Measurements from ENCODE around the gene PSMD2.
A peak's percentile ranks its signal among the peaks of the same experiment; 100 is the strongest.
"Not testable (repeated sequence)": the region's sequence is repeated elsewhere in the genome, so short reads cannot be mapped to it uniquely, and the experiment has no call there.

The PSMD2 gene

GRCh38 chr3:184261270-184261853 is 37.7 kb upstream of the PSMD2 start, which contains the start of gene CAMK2N2:
Gene CAMK2N2 (minus strand): TSS chr3:184261553. CDS start chr3:184261285, 268 bp downstream.
- Histone ChIP-seq H3K4me1 (ENCODE audit: control insufficient read depth, insufficient read depth, low read length) (peaks cover 6% of the 10 kb centered on the region), H3K9ac (ENCODE audit: low read depth, low read length) (0 out of 2 replicates have a peak within 1 kb of the TSS, but pooled peaks have one; percentile 26), H3K4me3 (ENCODE audit: low read depth, low read length) (peak within 1 kb of the TSS; percentile 73), H3K27me3 (ENCODE audit: control insufficient read depth, insufficient read depth, low read length) (peaks cover 53% of the 10 kb centered on the region), H3K27ac (ENCODE audit: low read depth, low read length) (peak within 1 kb of the TSS; percentile 69), H3K36me3 (ENCODE audit: control insufficient read depth, insufficient read depth, low read length) (0 out of 2 replicates have a peak, but pooled peaks cover 5% of the 10 kb centered on the region), H3K9me3 (ENCODE audit: control insufficient read depth, insufficient read depth, low read length) (no peaks in the 10 kb centered on the region)

DNA sequence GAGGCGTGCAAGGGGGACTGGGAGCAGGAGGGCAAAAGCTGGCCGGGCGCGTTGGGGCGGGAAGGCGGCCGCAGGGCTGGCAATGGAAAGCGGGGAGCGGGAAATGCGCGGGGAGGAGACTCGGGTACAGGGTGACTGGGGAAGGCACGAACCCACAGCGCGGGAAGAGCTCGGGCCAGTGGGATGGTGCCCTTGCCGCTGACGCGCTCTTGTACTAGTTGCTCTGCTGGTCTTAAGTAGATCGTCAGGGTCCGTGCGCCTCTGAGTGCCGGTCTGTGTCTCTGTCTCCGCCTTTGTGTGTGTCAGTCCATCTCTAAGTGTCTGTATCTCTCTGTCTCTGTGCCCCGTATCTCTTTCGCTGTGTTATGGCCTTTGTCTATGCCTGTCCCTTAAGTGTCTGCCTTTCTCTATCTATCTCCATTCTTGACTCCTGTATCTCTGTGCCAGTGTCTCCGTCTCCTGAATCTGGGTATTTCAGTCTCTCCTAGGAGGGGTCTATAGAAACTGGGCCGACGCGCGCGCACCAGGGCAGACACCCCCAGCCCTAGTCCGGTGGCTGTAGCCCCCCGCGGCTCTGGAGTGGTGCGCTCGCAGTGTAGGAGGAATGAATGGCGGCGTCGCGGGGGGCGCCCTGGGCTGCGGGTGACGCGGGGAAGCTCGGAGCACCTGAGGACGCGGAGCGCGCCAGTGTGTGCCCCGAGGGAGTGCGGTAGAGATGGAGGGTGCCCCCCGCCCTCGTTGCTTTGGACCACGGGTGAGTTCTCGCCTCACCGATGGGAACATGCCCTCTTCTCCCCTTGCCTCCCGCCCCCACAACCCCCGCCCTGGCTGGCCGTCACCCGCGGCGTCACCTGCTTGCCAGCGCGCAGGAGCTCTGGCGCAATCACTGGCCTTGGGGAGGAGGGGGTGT is 36.9 kb upstream of the PSMD2 start:
- Histone ChIP-seq H3K9ac (ENCODE audit: low read depth, low read length) (no peak overlapping the region), H3K27me3 (ENCODE audit: control insufficient read depth, insufficient read depth, low read length) (peaks cover 53% of the 10 kb centered on the region), H3K27ac (ENCODE audit: low read depth, low read length) (peak overlapping the region; percentile 40), H3K36me3 (ENCODE audit: control insufficient read depth, insufficient read depth, low read length) (0 out of 2 replicates have a peak, but pooled peaks cover 5% of the 10 kb centered on the region), H3K4me1 (ENCODE audit: control insufficient read depth, insufficient read depth, low read length) (peaks cover 6% of the 10 kb centered on the region), H3K4me3 (ENCODE audit: low read depth, low read length) (peak overlapping the region; percentile 64), H3K9me3 (ENCODE audit: control insufficient read depth, insufficient read depth, low read length) (no peaks in the 10 kb centered on the region)

GRCh38 chr3:184262764-184263179 is 36.3 kb upstream of the PSMD2 start:
- Histone ChIP-seq H3K9ac (ENCODE audit: low read depth, low read length) (no peak overlapping the region), H3K27me3 (ENCODE audit: control insufficient read depth, insufficient read depth, low read length) (peaks cover 51% of the 10 kb centered on the region)

DNA sequence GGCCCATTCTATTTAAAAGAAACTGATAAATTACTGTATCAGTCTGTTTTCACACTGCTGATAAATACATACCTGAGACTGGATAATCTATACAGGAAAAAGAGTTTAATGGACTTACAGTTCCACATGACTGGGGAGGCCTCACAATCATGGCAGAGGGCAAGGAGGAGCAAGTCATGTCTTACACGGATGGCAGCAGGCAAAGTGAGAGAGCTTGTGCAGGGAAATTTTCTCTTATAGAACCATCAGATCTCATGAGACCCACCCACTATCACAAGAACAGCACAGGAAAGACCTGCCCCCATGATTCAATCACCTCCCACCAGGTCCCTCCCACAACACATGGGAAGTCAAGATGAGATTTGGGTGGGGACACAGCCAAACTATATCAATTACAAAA is 31.8 kb upstream of the PSMD2 start:
- not testable (repeated sequence) for H3K4me1 ChIP-seq (ENCODE audit: control insufficient read depth, insufficient read depth, low read length); H3K27ac ChIP-seq (ENCODE audit: low read depth, low read length); H3K9ac ChIP-seq (ENCODE audit: low read depth, low read length); H3K9me3 ChIP-seq (ENCODE audit: control insufficient read depth, insufficient read depth, low read length); H3K36me3 ChIP-seq (ENCODE audit: control insufficient read depth, insufficient read depth, low read length); H3K4me3 ChIP-seq (ENCODE audit: low read depth, low read length)
- peaks cover 13% of the 10 kb centered on the region for H3K27me3 ChIP-seq (ENCODE audit: control insufficient read depth, insufficient read depth, low read length)

More at GRCh38 chr3:184262764-184263179, 36.3 kb upstream of the PSMD2 start:
- H3K9me3 ChIP-seq (ENCODE audit: control insufficient read depth, insufficient read depth, low read length) = no peaks in the 10 kb centered on the region
- 0 out of 2 replicates have a peak, but pooled peaks cover 5% of the 10 kb centered on the region for H3K36me3 ChIP-seq (ENCODE audit: control insufficient read depth, insufficient read depth, low read length)
- H3K4me1 ChIP-seq (ENCODE audit: control insufficient read depth, insufficient read depth, low read length) = peaks cover 6% of the 10 kb centered on the region
- H3K27ac ChIP-seq (ENCODE audit: low read depth, low read length) = no peak overlapping the region
- peak overlapping the region; percentile 64 for H3K4me3 ChIP-seq (ENCODE audit: low read depth, low read length)

DNA sequence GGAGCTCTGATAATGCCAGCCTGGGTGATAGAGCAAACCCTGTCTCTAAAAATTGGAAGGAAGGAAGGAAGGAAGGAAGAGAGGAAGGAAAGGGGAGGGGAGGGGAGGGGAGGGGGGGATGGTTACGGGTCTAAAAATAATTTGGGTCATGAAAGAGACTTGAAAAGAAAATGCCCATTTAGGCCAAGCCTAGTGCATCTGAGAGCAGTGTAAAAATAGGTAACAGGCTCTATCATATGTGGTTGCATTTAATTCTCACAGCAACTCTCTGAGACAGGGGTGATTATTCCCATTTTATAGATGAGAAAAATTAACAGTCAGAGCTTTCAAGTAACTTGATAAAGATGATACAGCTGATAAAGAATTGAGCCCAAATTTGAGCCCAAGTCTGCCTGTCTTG is 26.8 kb upstream of the PSMD2 start:
- Histone ChIP-seq H3K9me3 (ENCODE audit: control insufficient read depth, insufficient read depth, low read length) (no peaks in the 10 kb centered on the region), H3K27me3 (ENCODE audit: control insufficient read depth, insufficient read depth, low read length) (peaks cover 26% of the 10 kb centered on the region), H3K4me1 (ENCODE audit: control insufficient read depth, insufficient read depth, low read length) (no peaks in the 10 kb centered on the region), H3K4me3 (ENCODE audit: low read depth, low read length) (no peak overlapping the region), H3K36me3 (ENCODE audit: control insufficient read depth, insufficient read depth, low read length) (no peaks in the 10 kb centered on the region), H3K9ac (ENCODE audit: low read depth, low read length) (no peak overlapping the region), H3K27ac (ENCODE audit: low read depth, low read length) (no peak overlapping the region)

DNA sequence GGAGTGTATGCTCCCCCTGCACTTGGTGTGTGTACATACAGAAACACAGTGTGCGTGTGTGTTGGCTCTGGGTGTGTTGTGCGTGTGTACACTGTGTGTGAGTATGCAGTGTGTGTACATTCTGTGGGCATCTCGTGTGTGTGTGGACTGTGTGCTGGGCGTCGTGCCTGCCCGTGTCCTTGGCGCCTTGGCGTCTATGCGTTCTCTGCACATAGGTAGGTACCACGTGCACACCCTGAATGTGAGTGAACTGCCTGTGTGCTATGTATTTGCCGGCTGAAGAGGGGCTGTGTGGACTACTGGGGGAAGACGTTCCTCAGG is 23.7 kb upstream of the PSMD2 start:
- H3K27me3 ChIP-seq (ENCODE audit: control insufficient read depth, insufficient read depth, low read length) = peaks cover 30% of the 10 kb centered on the region
- H3K27ac ChIP-seq (ENCODE audit: low read depth, low read length) = no peak overlapping the region

DNA sequence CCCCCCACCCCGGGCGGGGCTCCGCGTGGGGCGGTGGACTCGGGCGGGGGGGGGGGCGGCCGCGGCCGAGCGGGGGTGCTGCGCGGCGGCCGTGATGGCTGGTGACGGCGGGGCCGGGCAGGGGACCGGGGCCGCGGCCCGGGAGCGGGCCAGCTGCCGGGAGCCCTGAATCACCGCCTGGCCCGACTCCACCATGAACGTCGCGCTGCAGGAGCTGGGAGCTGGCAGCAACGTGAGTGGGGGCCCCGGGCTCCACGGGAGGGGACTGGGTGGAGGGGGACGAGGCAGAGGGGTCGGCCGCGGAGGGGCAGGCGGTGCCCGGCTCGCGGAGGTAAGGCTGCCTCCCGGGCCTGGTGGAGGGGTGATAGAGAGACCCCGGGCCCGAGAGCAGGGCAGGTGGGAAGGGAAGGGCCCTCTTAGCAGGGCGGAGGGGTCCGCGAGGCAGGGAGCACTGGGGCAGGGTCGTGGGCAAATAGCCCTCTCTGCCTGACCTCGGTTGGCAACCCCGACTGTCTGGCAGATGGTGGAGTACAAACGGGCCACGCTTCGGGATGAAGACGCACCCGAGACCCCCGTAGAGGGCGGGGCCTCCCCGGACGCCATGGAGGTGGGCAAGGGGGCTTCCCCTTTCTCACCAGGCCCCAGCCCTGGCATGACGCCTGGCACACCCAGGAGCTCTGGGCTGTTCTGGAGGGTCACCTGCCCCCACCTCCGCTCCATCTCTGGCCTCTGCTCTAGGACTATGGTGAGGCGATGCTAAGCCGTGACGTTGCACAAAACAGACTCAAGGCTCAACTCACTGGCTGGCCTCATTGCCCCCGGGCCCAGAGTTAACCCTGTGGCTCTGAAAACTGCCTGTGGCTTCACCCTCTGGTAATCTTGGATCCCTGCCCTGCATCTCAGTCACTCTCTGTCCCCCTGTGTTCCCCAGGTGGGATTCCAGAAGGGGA is 22.8 kb upstream of the PSMD2 start, which contains the start of gene ECE2:
ECE2 (plus strand) TSS at position 62 of the 950 bp plus-strand sequence; CDS start at position 194, 132 bp downstream.
- H3K4me3 ChIP-seq (ENCODE audit: low read depth, low read length) = peak within 1 kb of the TSS; percentile 45
- no peaks in the 10 kb centered on the region for H3K4me1 ChIP-seq (ENCODE audit: control insufficient read depth, insufficient read depth, low read length)
- no peaks in the 10 kb centered on the region for H3K9me3 ChIP-seq (ENCODE audit: control insufficient read depth, insufficient read depth, low read length)
- H3K36me3 ChIP-seq (ENCODE audit: control insufficient read depth, insufficient read depth, low read length) = no peaks in the 10 kb centered on the region
- peaks cover 30% of the 10 kb centered on the region for H3K27me3 ChIP-seq (ENCODE audit: control insufficient read depth, insufficient read depth, low read length)
- H3K27ac ChIP-seq (ENCODE audit: low read depth, low read length) = no peak within 1 kb of the TSS
- H3K9ac ChIP-seq (ENCODE audit: low read depth, low read length) = no peak within 1 kb of the TSS

More for the DNA sequence above, 23.7 kb upstream of the PSMD2 start:
- no peak overlapping the region for H3K9ac ChIP-seq (ENCODE audit: low read depth, low read length)
- H3K36me3 ChIP-seq (ENCODE audit: control insufficient read depth, insufficient read depth, low read length) = no peaks in the 10 kb centered on the region
- H3K4me1 ChIP-seq (ENCODE audit: control insufficient read depth, insufficient read depth, low read length) = no peaks in the 10 kb centered on the region
- H3K9me3 ChIP-seq (ENCODE audit: control insufficient read depth, insufficient read depth, low read length) = no peaks in the 10 kb centered on the region
- H3K4me3 ChIP-seq (ENCODE audit: low read depth, low read length) = peak overlapping the region; percentile 45

DNA sequence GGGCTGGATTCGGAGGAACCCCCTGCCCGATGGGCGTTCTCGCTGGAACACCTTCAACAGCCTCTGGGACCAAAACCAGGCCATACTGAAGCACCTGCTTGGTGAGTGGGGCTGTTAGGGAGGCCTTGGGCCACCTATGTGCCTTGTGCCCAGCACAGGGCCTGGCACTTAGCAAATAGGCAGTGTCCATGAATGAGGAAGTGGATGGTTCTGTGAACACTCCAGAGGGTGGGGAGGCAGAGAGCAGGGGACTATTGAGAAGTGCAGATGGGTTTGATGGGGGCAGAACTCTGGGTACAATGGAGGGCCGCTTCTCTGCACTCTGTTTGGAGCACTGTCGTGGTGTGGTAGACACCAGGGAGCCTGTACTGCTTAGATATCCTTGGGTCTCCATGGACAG is 21.7 kb upstream of the PSMD2 start:
- Histone ChIP-seq H3K27me3 (ENCODE audit: control insufficient read depth, insufficient read depth, low read length) (peaks cover 30% of the 10 kb centered on the region), H3K4me3 (ENCODE audit: low read depth, low read length) (no peak overlapping the region), H3K9me3 (ENCODE audit: control insufficient read depth, insufficient read depth, low read length) (no peaks in the 10 kb centered on the region), H3K27ac (ENCODE audit: low read depth, low read length) (no peak overlapping the region), H3K36me3 (ENCODE audit: control insufficient read depth, insufficient read depth, low read length) (no peaks in the 10 kb centered on the region), H3K9ac (ENCODE audit: low read depth, low read length) (no peak overlapping the region), H3K4me1 (ENCODE audit: control insufficient read depth, insufficient read depth, low read length) (no peaks in the 10 kb centered on the region)

DNA sequence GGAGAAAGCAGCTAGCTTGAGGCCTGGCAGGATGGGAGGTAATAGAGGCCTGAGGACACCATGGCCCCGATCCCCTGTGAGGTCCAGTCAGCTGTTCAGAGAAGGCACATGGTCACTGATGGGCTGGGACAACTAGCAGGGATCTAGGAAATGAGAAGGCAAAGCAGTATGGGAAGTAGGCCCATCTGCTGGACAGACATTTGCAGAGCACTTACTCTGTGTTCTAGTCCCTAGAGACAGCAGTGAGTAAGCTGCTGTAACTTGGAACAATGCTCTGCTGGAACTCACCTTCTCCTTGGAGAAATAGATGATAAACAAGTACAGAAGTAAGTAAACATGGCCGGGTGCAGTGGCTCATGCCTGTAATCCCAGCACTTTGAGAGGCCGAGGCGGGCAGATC is 16.1 kb upstream of the PSMD2 start:
- H3K4me1 ChIP-seq (ENCODE audit: control insufficient read depth, insufficient read depth, low read length) = no peaks in the 10 kb centered on the region

DNA sequence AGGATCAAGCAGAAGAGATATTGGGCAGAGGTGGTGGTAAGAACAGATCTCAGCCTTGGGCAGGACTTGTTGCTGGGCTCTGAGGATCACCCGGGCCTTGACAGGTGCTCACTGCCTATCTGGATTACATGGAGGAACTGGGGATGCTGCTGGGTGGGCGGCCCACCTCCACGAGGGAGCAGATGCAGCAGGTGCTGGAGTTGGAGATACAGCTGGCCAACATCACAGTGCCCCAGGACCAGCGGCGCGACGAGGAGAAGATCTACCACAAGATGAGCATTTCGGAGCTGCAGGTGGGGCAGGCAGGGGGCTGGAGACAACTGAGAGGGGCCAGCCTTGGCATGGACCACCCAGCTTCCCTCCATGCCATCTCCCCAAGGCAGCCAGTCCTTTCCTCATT is 15.4 kb upstream of the PSMD2 start:
- H3K27me3 ChIP-seq (ENCODE audit: control insufficient read depth, insufficient read depth, low read length) = no peaks in the 10 kb centered on the region
- H3K36me3 ChIP-seq (ENCODE audit: control insufficient read depth, insufficient read depth, low read length) = no peaks in the 10 kb centered on the region
- H3K4me3 ChIP-seq (ENCODE audit: low read depth, low read length) = no peak overlapping the region
- H3K9ac ChIP-seq (ENCODE audit: low read depth, low read length) = no peak overlapping the region
- H3K27ac ChIP-seq (ENCODE audit: low read depth, low read length) = no peak overlapping the region
- no peaks in the 10 kb centered on the region for H3K9me3 ChIP-seq (ENCODE audit: control insufficient read depth, insufficient read depth, low read length)
- H3K4me1 ChIP-seq (ENCODE audit: control insufficient read depth, insufficient read depth, low read length) = no peaks in the 10 kb centered on the region

More for the DNA sequence above, 16.1 kb upstream of the PSMD2 start:
- Histone ChIP-seq H3K27me3 (ENCODE audit: control insufficient read depth, insufficient read depth, low read length) (no peaks in the 10 kb centered on the region; the same call in 1 of the 2 replicates), H3K9ac (ENCODE audit: low read depth, low read length) (no peak overlapping the region), H3K9me3 (ENCODE audit: control insufficient read depth, insufficient read depth, low read length) (no peaks in the 10 kb centered on the region), H3K27ac (ENCODE audit: low read depth, low read length) (no peak overlapping the region), H3K36me3 (ENCODE audit: control insufficient read depth, insufficient read depth, low read length) (no peaks in the 10 kb centered on the region), H3K4me3 (ENCODE audit: low read depth, low read length) (no peak overlapping the region)

Measured in HUES48 (cell line).